KG1 (cell line): ENCODE measurements around the gene LAPTM4A.
A peak's percentile ranks its signal among the peaks of the same experiment; 100 is the strongest.

ENCODE experiments used
- DNase-seq: peaks from one replicate; lab custom pipeline; 2025; lab: John Stamatoyannopoulos, UW

The LAPTM4A gene

DNA sequence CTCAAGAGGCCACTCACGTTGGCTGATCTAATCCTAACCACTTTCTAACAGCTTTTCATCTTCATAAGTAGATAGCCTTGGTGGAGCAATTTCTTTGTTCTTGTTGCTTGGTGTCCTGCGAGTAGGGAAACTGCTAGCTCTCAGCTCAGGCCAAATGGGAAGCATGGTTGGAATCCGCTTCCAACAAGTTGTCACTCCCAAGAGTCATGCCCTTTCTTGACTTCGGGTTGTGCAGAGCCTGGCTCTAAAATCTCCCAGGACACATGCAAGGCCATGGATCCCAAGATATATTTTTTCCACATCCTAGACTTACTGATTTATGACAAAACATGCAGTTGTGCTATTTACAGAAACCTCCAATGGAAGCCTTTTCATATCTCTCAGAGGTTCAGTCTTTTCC is 31.7 kb downstream of the LAPTM4A start:
- DNase-seq, result no peak

- DNase-seq, result no peak
Observed at GRCh38 chr2:20018601-20019152, 32.8 kb downstream of the LAPTM4A start.

DNA sequence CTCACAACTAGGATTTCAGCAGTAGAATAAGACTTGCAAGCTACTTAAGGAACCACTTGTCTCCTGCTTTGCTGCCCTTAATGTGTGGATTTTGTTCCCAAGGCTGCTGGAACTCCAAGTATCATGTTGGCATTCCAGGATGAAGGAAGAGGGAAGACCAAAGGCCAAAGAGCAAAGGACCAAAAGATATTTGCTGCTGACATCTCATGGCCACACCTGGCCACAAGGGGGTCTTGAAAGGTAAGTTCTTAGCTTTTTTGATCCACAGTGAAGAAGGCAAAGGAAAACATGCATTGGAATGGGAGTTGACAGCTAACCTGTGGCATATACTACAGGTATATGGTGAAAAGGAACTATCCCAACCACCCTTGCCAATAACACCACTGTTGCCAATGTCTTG is 35.1 kb downstream of the LAPTM4A start:
- no peak for DNase-seq

- peak; percentile 8 for DNase-seq
Observed at GRCh38 chr2:20015482-20016083, 35.8 kb downstream of the LAPTM4A start.

DNA sequence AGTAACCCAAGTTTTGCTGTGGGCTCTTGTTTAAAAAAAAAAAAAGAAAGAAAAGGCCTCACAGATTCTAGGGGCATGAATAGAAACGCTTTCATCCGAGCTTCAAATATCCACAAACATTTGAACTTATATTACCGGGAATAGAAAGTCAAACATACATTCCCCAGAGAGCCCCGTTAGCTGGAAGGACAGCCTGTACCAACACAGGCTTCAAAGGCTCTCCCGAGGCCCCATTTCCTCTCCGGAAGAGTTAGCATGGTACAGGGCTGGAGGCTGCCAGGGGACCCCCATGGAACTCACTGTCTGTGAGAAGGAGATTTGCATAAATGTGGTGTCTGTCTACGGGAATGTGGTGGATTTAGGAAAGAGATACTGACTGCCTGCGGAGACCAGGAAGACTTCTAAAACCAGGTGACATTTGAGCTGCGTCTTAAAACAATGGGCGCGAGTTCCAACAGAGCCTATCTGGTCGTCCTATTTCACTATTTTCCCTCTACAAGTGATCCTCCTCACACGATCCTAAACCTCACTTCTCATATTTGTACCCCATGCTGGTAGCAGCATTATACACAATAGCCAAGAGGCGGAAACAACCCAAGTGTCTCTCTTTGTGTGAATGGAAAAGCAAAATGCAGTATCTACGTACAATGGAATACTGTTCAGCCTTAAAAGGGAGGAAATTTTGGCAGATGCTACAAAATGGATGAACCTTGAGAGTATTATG is 38.1 kb downstream of the LAPTM4A start:
- no peak for DNase-seq

DNA sequence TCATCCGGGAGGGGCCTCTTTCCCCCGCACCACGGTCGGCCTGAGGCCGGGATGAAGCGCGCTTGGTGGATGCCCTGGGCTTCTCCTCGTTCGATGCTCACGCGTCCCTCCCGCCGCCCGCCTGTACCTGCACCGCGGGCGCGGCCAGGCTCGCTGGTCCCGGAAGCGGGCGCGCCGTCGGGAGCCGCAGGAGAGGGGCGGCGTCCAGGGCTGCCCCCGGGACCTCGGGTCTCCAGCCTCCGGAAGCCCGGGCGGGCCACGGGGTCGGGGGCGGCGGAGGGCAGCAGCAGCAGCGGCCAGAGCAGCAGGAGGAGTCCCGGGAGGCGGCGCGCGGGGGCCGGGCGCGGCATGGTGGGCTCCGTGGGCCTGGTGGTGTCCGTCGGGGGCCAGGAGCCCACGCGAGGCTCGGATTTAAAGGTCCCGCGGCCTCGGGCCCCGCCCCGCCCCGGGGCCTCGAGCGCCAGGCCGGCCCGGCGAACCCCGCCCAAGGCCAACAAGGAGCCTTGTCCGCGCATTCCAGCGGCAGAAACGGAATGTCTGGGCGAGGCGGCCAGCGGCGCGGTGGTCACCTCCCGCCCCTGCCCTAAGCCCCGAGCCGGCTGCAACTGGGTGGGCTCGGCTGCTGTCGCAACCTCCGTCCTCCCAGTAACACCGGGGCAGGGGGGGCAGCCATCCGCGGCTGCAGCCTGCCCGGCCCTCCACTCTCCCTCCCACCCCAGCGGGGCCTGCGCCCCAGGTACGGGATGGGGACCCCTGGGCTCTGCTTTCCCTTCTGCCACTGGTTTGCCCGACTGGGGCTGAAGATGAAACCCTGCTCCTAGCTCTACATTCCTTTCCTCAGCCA is 38.9 kb downstream of the LAPTM4A start, which contains the start of gene MATN3:
Gene MATN3 (minus strand): TSS at position 387 of the 844 bp plus-strand sequence. CDS start 37 bp downstream, at position 350.
- DNase-seq, result no peak

GRCh38 chr2:20012032-20012281 is 39.5 kb downstream of the LAPTM4A start:
- no peak for DNase-seq

- no peak for DNase-seq
Observed at GRCh38 chr2:20011276-20012031, 40.0 kb downstream of the LAPTM4A start.

- DNase-seq, result no peak
Observed at GRCh38 chr2:20008703-20009102, 42.7 kb downstream of the LAPTM4A start.

- no peak for DNase-seq
Observed at GRCh38 chr2:20005891-20006470, 45.4 kb downstream of the LAPTM4A start.

DNA sequence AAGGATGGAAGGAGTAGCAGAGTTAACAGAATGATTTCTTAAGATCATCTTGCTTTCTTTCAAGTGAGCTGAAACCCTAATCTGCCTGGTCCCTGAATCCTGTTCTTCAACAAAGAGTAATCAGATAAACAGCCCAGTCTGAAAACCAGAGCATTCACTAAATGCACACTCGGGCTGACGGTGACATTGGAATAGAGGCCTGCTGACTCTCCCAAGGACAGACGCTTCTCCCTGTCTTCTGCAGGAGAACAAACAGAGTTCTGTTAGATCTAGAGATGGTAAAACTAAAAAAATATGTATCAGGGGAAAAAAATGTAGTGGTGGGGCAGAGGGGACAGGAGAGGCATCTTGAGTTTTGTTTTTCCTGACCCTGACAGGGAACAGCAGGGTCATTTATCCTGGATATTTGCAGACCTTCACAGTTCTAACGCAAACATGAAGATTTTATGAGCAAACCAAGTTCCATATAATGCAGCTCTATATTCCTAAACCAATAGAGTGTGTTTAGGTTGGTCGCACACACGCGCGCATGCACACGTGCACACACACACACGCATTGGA is 46.3 kb downstream of the LAPTM4A start:
- DNase-seq, result no peak

- no peak for DNase-seq
Observed at GRCh38 chr2:20001361-20001863, 50.0 kb downstream of the LAPTM4A start.

GRCh38 chr2:19993731-19994130 is 57.7 kb downstream of the LAPTM4A start:
- DNase-seq, result no peak

- no peak for DNase-seq
Observed at GRCh38 chr2:19991895-19992294, 59.5 kb downstream of the LAPTM4A start.

DNA sequence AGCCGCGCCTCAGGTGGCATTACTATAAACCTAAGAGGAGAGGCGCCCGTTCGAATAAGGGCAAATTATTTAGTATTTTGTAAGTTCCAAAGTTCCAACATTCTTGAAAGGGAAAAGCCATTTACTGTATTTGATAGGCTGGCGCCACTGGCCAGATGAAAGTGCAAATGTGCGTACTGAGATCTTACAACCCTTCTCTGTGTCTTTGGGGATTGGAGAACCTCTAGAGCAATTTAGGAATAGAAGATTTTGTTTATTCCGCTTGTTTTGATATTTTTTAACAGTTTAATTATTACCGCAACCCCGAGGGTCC is 61.1 kb downstream of the LAPTM4A start:
- DNase-seq, result no peak

DNA sequence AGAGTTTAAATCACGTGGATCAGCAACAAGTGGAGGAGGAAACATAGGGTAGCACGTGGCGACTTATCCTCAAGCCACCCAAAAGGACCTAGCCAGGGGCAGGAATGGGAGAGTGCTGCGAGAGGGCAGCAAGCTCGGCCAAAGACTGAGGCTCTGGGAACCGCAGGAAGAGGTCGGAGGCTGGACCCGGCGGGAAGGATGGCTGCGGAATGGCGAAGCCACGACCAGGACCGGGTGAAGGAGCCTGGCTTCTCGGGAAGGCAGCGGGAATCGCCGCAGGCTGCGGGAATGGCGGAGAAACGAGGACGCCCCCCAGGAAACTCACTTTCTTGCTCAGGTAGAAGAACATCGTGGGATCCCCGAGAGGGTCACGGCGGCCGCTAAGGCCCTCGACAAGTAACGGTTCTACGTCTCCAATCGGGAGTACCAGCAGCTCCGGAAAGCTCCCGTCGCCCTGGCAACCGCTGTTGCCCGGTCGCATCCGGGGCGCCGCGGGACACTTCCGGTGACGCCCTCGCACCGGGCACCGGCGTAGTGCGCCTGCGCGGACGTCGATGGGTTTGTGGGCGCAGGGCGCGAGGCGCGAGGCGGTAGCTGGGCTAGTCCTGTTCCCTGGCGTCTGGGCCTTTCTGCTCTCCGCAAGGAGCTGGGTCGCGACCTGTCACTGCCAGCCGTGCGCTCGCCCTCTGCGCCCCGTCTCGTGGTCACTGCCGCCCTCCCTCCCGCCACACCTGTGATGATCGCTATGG is 61.6 kb downstream of the LAPTM4A start, which contains the start of gene WDR35:
Gene WDR35 (minus strand): TSS at position 439 of the 749 bp plus-strand sequence. CDS start 90 bp downstream, at position 349.
- DNase-seq, result no peak

- DNase-seq, result no peak
Observed at GRCh38 chr2:19989342-19989666, 62.1 kb downstream of the LAPTM4A start.

- no peak for DNase-seq
Observed at GRCh38 chr2:19988600-19988999, 62.8 kb downstream of the LAPTM4A start.

- no peak for DNase-seq
Observed at GRCh38 chr2:19987936-19988335, 63.5 kb downstream of the LAPTM4A start.
